Jurkat, Clone E6-1 (cell line): ENCODE measurements around the gene MROH8.
"Not testable (repeated sequence)": the region's sequence is repeated elsewhere in the genome, so short reads cannot be mapped to it uniquely, and the experiment has no call there.

Source experiments
- DNase-seq: peaks from one replicate; pipeline ENCODE4 v3.0.0-alpha.2; 2011; ENCODE audit warnings: low read depth, low spot score
- H3K4me3 ChIP-seq: 2 replicates; pipeline ENCODE4 v1.5.1; 2011; ENCODE audit warnings: mild to moderate bottlenecking, low read length, control low read depth, moderate library complexity

The MROH8 gene

GRCh38 chr20:37162646-37163045 is 16.7 kb downstream of the MROH8 start:
- no peak overlapping the region for H3K4me3 ChIP-seq
- DNase-seq: no peak

GRCh38 chr20:37161830-37162549 is 17.4 kb downstream of the MROH8 start:
- DNase-seq: no peak
- no peak overlapping the region for H3K4me3 ChIP-seq

- no peak overlapping the region for H3K4me3 ChIP-seq
- DNase-seq: no peak
These were observed 18.7 kb downstream of the MROH8 start for GRCh38 chr20:37160683-37161082.

GRCh38 chr20:37158248-37158647 is 21.1 kb downstream of the MROH8 start:
- H3K4me3 ChIP-seq: no peak overlapping the region
- no peak for DNase-seq

GRCh38 chr20:37155987-37156386 is 23.4 kb downstream of the MROH8 start:
- no peak overlapping the region for H3K4me3 ChIP-seq
- no peak for DNase-seq

- H3K4me3 ChIP-seq: no peak overlapping the region
- DNase-seq: no peak
These were observed 24.6 kb downstream of the MROH8 start for GRCh38 chr20:37154684-37155298.

- no peak for DNase-seq
- no peak overlapping the region for H3K4me3 ChIP-seq
These were observed 27.1 kb downstream of the MROH8 start for GRCh38 chr20:37152284-37152683.

GRCh38 chr20:37151529-37151928 is 27.8 kb downstream of the MROH8 start:
- no peak for DNase-seq
- no peak overlapping the region for H3K4me3 ChIP-seq

- not testable (repeated sequence) for DNase-seq, H3K4me3 ChIP-seq
These were observed 28.5 kb downstream of the MROH8 start for GRCh38 chr20:37150864-37151263.

- DNase-seq: no peak
- H3K4me3 ChIP-seq: no peak overlapping the region
These were observed 32.1 kb downstream of the MROH8 start for GRCh38 chr20:37147250-37147649.

- no peak for DNase-seq
- H3K4me3 ChIP-seq: no peak overlapping the region
These were observed 34.4 kb downstream of the MROH8 start for GRCh38 chr20:37144856-37145404.

GRCh38 chr20:37142708-37143107 is 36.6 kb downstream of the MROH8 start:
- no peak for DNase-seq

GRCh38 chr20:37137547-37137946 is 41.8 kb downstream of the MROH8 start:
- no peak overlapping the region for H3K4me3 ChIP-seq
- no peak for DNase-seq

More at GRCh38 chr20:37142708-37143107, 36.6 kb downstream of the MROH8 start:
- no peak overlapping the region for H3K4me3 ChIP-seq

GRCh38 chr20:37133952-37134351 is 45.4 kb downstream of the MROH8 start:
- DNase-seq: no peak
- no peak overlapping the region for H3K4me3 ChIP-seq

- H3K4me3 ChIP-seq: no peak overlapping the region
- no peak for DNase-seq
These were observed 47.9 kb downstream of the MROH8 start for GRCh38 chr20:37131486-37131885.

GRCh38 chr20:37128803-37129202 is 50.5 kb downstream of the MROH8 start:
- no peak overlapping the region for H3K4me3 ChIP-seq
- DNase-seq: no peak

GRCh38 chr20:37126290-37126689 is 53.1 kb downstream of the MROH8 start:
- H3K4me3 ChIP-seq, DNase-seq: not testable (repeated sequence)

- no peak overlapping the region for H3K4me3 ChIP-seq
- no peak for DNase-seq
These were observed 55.9 kb downstream of the MROH8 start for GRCh38 chr20:37123441-37123840.

GRCh38 chr20:37120497-37120896 is 58.9 kb downstream of the MROH8 start:
- no peak overlapping the region for H3K4me3 ChIP-seq
- DNase-seq: no peak

GRCh38 chr20:37119356-37120036 is 59.9 kb downstream of the MROH8 start:
- DNase-seq: no peak

More at GRCh38 chr20:37119356-37120036, 59.9 kb downstream of the MROH8 start:
- H3K4me3 ChIP-seq: no peak overlapping the region
